Suprapubic skin (tissue), 4 donors: ENCODE data around the gene FAM177B.

ENCODE experiments used
- CTCF ChIP-seq, 2 donors: fragments of 200-600 bp in 1 of 2; fragments of 450-650 bp in 1 of 2; sonication (generic) in 1 of 2; IDR thresholded peaks; one replicate each; pipeline ENCODE4 v1.5.1; 2016 to 2019; ENCODE audit warnings: antibody characterized with exemption in 2 of 2, mild to moderate bottlenecking in 1 of 2, moderate library complexity in 1 of 2
- EP300 ChIP-seq: sonication (generic); formaldehyde crosslinking; IDR thresholded peaks from one replicate; pipeline ENCODE4 v1.6.1; 2017; ENCODE audit warnings: antibody characterized with exemption
- POLR2A ChIP-seq, 2 donors: fragments of 450-650 bp; IDR thresholded peaks; one replicate each; pipeline ENCODE4 v1.6.1; 2017; ENCODE audit warnings: antibody characterized with exemption in 2 of 2, mild to moderate bottlenecking in 2 of 2, moderate library complexity in 2 of 2
- POLR2AphosphoS5 ChIP-seq, 3 donors: sonication (generic); formaldehyde crosslinking; IDR thresholded peaks; one replicate each; pipeline ENCODE4 v1.6.1; 2017; ENCODE audit warnings: antibody characterized with exemption in 3 of 3

- no peak for TF ChIP-seq CTCF (IDR thresholded peaks at IDR 0.05)
- TF ChIP-seq POLR2AphosphoS5 (IDR thresholded peaks at IDR 0.05), result no peak
- no peak for TF ChIP-seq POLR2A (IDR thresholded peaks at IDR 0.05)
- no peak for TF ChIP-seq EP300
Measured at GRCh38 chr1:222694927-222695326, 42.1 kb upstream of the FAM177B start.
